ENCODE measurements around the gene CD8A.

Gene CD8A

DNA sequence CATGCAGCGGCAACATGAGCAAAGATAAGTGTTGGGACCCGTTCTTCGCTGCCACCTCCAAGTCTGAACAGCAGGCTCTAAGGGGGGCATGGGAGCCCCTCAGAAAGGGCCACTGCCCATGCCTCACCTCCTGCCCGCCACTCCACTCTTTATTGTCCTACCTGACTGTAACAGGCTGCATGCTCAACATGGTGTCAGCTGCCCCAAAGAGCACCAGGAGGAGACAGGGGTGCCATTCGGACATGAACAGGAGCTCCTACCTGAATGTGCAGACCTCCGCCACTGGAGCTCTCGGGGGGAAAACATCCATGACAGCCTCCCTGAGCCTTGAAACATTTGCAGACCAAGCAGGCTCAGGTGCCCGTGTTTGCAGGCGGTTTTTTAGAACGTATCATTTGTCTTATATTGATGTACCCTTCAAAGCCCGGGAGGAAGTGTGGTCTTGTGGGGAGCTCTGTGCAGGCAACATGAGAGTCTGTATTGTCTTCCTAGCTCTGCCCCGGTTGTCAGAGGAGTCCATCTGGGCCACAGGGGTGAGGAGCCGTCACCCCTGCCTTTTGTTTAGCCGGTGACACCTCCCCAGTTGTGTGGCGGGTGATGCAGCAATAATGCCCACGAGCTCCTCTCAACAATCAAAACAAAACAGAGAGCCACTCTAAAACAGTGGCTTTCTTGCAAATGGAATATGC, 35.1 kb upstream of the CD8A start:
- Histone ChIP-seq H2AK5ac (ENCODE audit: low read length) (no peak overlapping the region), H3K4me2 (ENCODE audit: low read length) (no peak overlapping the region), H3K79me1 (ENCODE audit: low read length) (no peaks in the 10 kb centered on the region), H3K4me3 (ENCODE audit: low read length) (no peak overlapping the region), H3K18ac (ENCODE audit: low read length) (no peak overlapping the region), H4K8ac (ENCODE audit: low read depth, low read length) (no peak overlapping the region), H3K27me3 (ENCODE audit: insufficient read depth, low read length, poor library complexity) (no peaks in the 10 kb centered on the region), H2BK5ac (ENCODE audit: low read length) (no peak overlapping the region), H2BK120ac (ENCODE audit: low read depth, low read length) (no peak overlapping the region), H3K36me3 (ENCODE audit: control insufficient read depth, insufficient read depth, low read length) (no peaks in the 10 kb centered on the region), H4K5ac (ENCODE audit: low read length) (no peak overlapping the region), H3K4me1 (ENCODE audit: control insufficient read depth, low read depth, low read length) (no peaks in the 10 kb centered on the region), H3K23ac (ENCODE audit: low read length) (no peak overlapping the region), H3K27ac (ENCODE audit: low read depth, low read length) (no peak overlapping the region), H2BK15ac (replicated peaks; ENCODE audit: low read depth) (no peak overlapping the region), H3K79me2 (ENCODE audit: control insufficient read depth, insufficient read depth, low read length) (no peaks in the 10 kb centered on the region), H3K56ac (ENCODE audit: low read length) (no peak overlapping the region), H3K4ac (ENCODE audit: low read depth, low read length) (no peak overlapping the region), H3K9ac (ENCODE audit: low read length) (no peak overlapping the region)
- no CpG with 5 or more reads among the region's 16 CpGs for WGBS (ENCODE audit: extremely low coverage, insufficient coverage, low lambda C conversion rate)
- DNase-seq, result no peak

DNA sequence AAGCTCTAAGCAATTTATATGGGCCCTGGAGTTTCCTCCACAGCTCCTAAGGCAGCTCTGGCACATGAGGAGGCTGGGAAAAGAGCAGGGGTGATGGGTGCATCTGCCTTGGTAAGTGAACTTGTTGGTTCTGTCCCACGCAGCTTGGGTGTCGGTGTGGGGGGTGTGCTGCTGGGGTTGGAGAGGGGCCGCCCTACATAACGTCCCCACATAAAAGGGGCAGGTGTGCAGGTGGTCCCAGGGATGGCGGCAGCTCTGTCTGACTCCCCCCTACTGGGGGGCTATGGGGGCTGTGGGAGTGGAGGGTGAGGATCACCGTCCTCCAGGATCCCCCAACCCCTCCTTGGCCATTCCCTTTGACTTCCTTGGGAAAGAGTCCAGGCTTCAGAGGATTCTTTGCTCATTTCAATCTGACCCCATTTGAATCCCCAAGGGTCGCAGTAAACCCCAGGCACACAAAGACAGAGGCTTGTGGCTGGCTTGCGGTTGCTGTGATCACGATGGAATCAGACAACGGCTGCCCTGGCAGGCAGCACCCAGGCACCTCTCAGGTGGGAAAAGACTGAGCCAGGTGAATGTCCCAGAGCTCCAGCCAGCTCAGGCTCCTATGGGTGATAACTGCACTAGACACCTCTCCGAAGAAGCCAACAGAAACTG, 34.5 kb upstream of the CD8A start:
- Histone ChIP-seq H3K4me3 (ENCODE audit: low read length) (no peak overlapping the region), H3K4ac (ENCODE audit: low read depth, low read length) (no peak overlapping the region), H3K36me3 (ENCODE audit: control insufficient read depth, insufficient read depth, low read length) (no peaks in the 10 kb centered on the region), H3K27me3 (ENCODE audit: insufficient read depth, low read length, poor library complexity) (no peaks in the 10 kb centered on the region), H3K18ac (ENCODE audit: low read length) (no peak overlapping the region), H3K56ac (ENCODE audit: low read length) (no peak overlapping the region), H3K23ac (ENCODE audit: low read length) (no peak overlapping the region), H3K27ac (ENCODE audit: low read depth, low read length) (no peak overlapping the region), H3K4me2 (ENCODE audit: low read length) (no peak overlapping the region), H3K79me1 (ENCODE audit: low read length) (no peaks in the 10 kb centered on the region), H2AK5ac (ENCODE audit: low read length) (no peak overlapping the region), H2BK5ac (ENCODE audit: low read length) (no peak overlapping the region), H2BK15ac (replicated peaks; ENCODE audit: low read depth) (no peak overlapping the region), H4K8ac (ENCODE audit: low read depth, low read length) (no peak overlapping the region), H3K79me2 (ENCODE audit: control insufficient read depth, insufficient read depth, low read length) (no peaks in the 10 kb centered on the region), H3K4me1 (ENCODE audit: control insufficient read depth, low read depth, low read length) (no peaks in the 10 kb centered on the region), H2BK120ac (ENCODE audit: low read depth, low read length) (no peak overlapping the region), H3K9ac (ENCODE audit: low read length) (no peak overlapping the region), H4K5ac (ENCODE audit: low read length) (no peak overlapping the region)
- no peak for DNase-seq
- no CpG with 5 or more reads among the region's 11 CpGs for WGBS (ENCODE audit: extremely low coverage, insufficient coverage, low lambda C conversion rate)

DNA sequence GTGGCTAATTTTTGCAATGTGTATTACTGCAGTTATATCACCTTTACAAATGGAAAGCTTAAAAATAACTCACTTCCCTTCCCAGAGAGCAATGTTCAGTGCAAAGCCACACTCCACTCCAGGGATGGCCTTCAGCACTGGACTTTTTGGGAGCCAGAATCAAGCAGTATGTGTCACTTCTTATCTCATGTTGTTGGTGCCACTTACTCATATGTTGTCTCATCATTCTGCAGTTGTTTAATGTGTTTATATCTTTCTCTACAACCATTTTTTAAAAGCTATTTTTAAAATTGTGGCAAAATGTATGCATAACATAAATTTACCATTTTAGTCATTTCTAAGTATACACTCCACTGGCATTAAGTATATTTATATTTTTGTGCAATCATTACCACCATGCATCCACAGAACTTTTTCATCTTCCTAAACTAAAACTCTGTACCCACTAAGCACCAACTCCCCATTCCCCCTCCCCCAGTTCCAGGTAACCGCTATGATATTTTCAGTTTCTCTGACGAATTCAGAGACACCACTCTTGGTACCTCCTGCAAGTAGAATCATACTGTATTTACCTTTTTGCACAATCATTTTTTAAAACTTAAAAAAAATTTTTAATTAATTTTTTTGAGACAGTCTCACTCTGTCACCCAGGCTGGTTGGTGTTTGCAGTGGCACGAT, 32.1 kb upstream of the CD8A start:
- no peak overlapping the region for H3K23ac ChIP-seq (ENCODE audit: low read length)
- no peak overlapping the region for H3K4me3 ChIP-seq (ENCODE audit: low read length)
- DNase-seq, result no peak
- no peak overlapping the region for H3K56ac ChIP-seq (ENCODE audit: low read length)
- H3K79me2 ChIP-seq (ENCODE audit: control insufficient read depth, insufficient read depth, low read length), result no peaks in the 10 kb centered on the region
- no peak overlapping the region for H3K4ac ChIP-seq (ENCODE audit: low read depth, low read length)
- no peaks in the 10 kb centered on the region for H3K27me3 ChIP-seq (ENCODE audit: insufficient read depth, low read length, poor library complexity)
- H3K18ac ChIP-seq (ENCODE audit: low read length), result no peak overlapping the region
- no peak overlapping the region for H2AK5ac ChIP-seq (ENCODE audit: low read length)
- no peaks in the 10 kb centered on the region for H3K79me1 ChIP-seq (ENCODE audit: low read length)
- no peak overlapping the region for H2BK120ac ChIP-seq (ENCODE audit: low read depth, low read length)
- H4K5ac ChIP-seq (ENCODE audit: low read length), result no peak overlapping the region
- H2BK5ac ChIP-seq (ENCODE audit: low read length), result no peak overlapping the region
- no peak overlapping the region for H3K9ac ChIP-seq (ENCODE audit: low read length)
- no peak overlapping the region for H4K8ac ChIP-seq (ENCODE audit: low read depth, low read length)
- no peak overlapping the region for H2BK15ac ChIP-seq (replicated peaks; ENCODE audit: low read depth)
- no peak overlapping the region for H3K27ac ChIP-seq (ENCODE audit: low read depth, low read length)
- no peaks in the 10 kb centered on the region for H3K4me1 ChIP-seq (ENCODE audit: control insufficient read depth, low read depth, low read length)
- H3K36me3 ChIP-seq (ENCODE audit: control insufficient read depth, insufficient read depth, low read length), result no peaks in the 10 kb centered on the region
- no CpG with 5 or more reads among the region's 3 CpGs for WGBS (ENCODE audit: extremely low coverage, insufficient coverage, low lambda C conversion rate)
- no peak overlapping the region for H3K4me2 ChIP-seq (ENCODE audit: low read length)

DNA sequence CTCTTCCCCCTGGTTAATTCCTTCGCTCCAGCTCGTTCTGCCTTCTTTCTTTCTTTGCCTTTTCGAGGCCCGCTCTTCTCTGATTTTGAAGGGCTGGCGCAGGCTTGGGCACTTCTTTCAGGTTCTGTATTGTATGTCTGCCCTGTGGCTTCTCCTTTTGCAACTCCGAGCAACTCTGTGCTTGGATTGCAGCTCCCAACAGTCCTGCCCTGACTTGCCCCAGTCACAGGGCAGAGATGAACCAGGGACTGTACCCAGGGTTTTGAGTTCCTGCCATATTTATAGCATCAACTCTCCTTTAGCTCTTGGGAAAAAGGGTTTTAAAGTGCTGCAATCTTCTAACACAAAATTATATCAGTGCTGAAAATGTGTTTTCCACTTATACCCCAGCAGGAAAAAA, 31.1 kb upstream of the CD8A start:
- no peaks in the 10 kb centered on the region for H3K79me2 ChIP-seq (ENCODE audit: control insufficient read depth, insufficient read depth, low read length)
- H3K4me1 ChIP-seq (ENCODE audit: control insufficient read depth, low read depth, low read length), result no peaks in the 10 kb centered on the region
- H3K36me3 ChIP-seq (ENCODE audit: control insufficient read depth, insufficient read depth, low read length), result no peaks in the 10 kb centered on the region
- no peak overlapping the region for H3K27ac ChIP-seq (ENCODE audit: low read depth, low read length)
- H3K4ac ChIP-seq (ENCODE audit: low read depth, low read length), result no peak overlapping the region
- no peak overlapping the region for H3K4me3 ChIP-seq (ENCODE audit: low read length)
- no peak for DNase-seq
- no peak overlapping the region for H2BK15ac ChIP-seq (replicated peaks; ENCODE audit: low read depth)
- no peak overlapping the region for H2BK120ac ChIP-seq (ENCODE audit: low read depth, low read length)
- no peaks in the 10 kb centered on the region for H3K79me1 ChIP-seq (ENCODE audit: low read length)
- H4K8ac ChIP-seq (ENCODE audit: low read depth, low read length), result no peak overlapping the region
- H3K23ac ChIP-seq (ENCODE audit: low read length), result no peak overlapping the region
- H2BK5ac ChIP-seq (ENCODE audit: low read length), result no peak overlapping the region
- no peak overlapping the region for H2AK5ac ChIP-seq (ENCODE audit: low read length)
- H3K27me3 ChIP-seq (ENCODE audit: insufficient read depth, low read length, poor library complexity), result no peaks in the 10 kb centered on the region
- H3K9ac ChIP-seq (ENCODE audit: low read length), result no peak overlapping the region
- no peak overlapping the region for H4K5ac ChIP-seq (ENCODE audit: low read length)
- H3K4me2 ChIP-seq (ENCODE audit: low read length), result no peak overlapping the region
- no CpG with 5 or more reads among the region's 6 CpGs for WGBS (ENCODE audit: extremely low coverage, insufficient coverage, low lambda C conversion rate)
- H3K18ac ChIP-seq (ENCODE audit: low read length), result no peak overlapping the region
- no peak overlapping the region for H3K56ac ChIP-seq (ENCODE audit: low read length)

DNA sequence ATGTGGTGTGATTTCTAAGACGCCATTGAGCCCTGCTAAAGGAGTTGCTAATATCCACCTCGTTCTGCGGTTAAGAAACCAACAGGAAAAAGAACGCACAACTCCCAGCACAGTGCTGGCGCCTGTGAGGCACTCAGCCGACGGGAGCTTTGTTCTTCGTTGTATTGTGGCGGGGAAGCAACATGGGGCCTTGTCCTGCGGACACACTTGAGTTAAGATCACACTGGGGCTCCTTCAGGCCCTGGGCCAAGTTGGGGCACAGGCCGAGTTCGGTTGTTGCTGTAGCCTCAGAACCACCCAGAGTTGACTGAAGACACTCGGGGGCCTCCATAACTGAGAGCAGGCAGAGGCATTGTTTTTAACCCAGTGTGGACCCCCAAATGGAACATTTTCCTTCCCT, 30.6 kb upstream of the CD8A start:
- no peak overlapping the region for H3K4me3 ChIP-seq (ENCODE audit: low read length)

More for the DNA sequence above, 30.6 kb upstream of the CD8A start:
- Histone ChIP-seq H3K79me1 (ENCODE audit: low read length) (no peaks in the 10 kb centered on the region), H4K8ac (ENCODE audit: low read depth, low read length) (no peak overlapping the region), H2BK5ac (ENCODE audit: low read length) (no peak overlapping the region), H3K4me2 (ENCODE audit: low read length) (no peak overlapping the region), H3K4ac (ENCODE audit: low read depth, low read length) (no peak overlapping the region), H2BK120ac (ENCODE audit: low read depth, low read length) (no peak overlapping the region), H4K5ac (ENCODE audit: low read length) (no peak overlapping the region), H2BK15ac (replicated peaks; ENCODE audit: low read depth) (no peak overlapping the region), H3K23ac (ENCODE audit: low read length) (no peak overlapping the region), H3K9ac (ENCODE audit: low read length) (no peak overlapping the region), H3K79me2 (ENCODE audit: control insufficient read depth, insufficient read depth, low read length) (no peaks in the 10 kb centered on the region), H3K4me1 (ENCODE audit: control insufficient read depth, low read depth, low read length) (no peaks in the 10 kb centered on the region), H3K27ac (ENCODE audit: low read depth, low read length) (no peak overlapping the region), H2AK5ac (ENCODE audit: low read length) (no peak overlapping the region), H3K18ac (ENCODE audit: low read length) (no peak overlapping the region), H3K27me3 (ENCODE audit: insufficient read depth, low read length, poor library complexity) (no peaks in the 10 kb centered on the region), H3K56ac (ENCODE audit: low read length) (no peak overlapping the region), H3K36me3 (ENCODE audit: control insufficient read depth, insufficient read depth, low read length) (no peaks in the 10 kb centered on the region)
- no CpG with 5 or more reads among the region's 13 CpGs for WGBS (ENCODE audit: extremely low coverage, insufficient coverage, low lambda C conversion rate)
- no peak for DNase-seq

All from mesendoderm (in vitro differentiated cells).